SHP77 (cell line): ENCODE measurements around the gene ZNF554.
"Not testable (repeated sequence)": the region's sequence is repeated elsewhere in the genome, so short reads cannot be mapped to it uniquely, and the experiment has no call there.

ENCODE experiments used
- DNase-seq, 2 experiments: peaks; one replicate each; lab custom pipeline; 2025; lab: John Stamatoyannopoulos, UW

Gene ZNF554

GRCh38 chr19:2807379-2808128 is 12.1 kb upstream of the ZNF554 start:
- DNase-seq = no peak

- no peak for DNase-seq
Measured at GRCh38 chr19:2808129-2808941, 11.3 kb upstream of the ZNF554 start.

GRCh38 chr19:2809387-2810140 is 10.1 kb upstream of the ZNF554 start:
- DNase-seq = no peak

GRCh38 chr19:2810141-2811091 is 9.3 kb upstream of the ZNF554 start:
- DNase-seq = no peak

GRCh38 chr19:2811221-2811722 is 8.4 kb upstream of the ZNF554 start:
- DNase-seq = no peak

- no peak for DNase-seq
Measured at GRCh38 chr19:2811735-2812413, 7.8 kb upstream of the ZNF554 start.

- DNase-seq = no peak
Measured at GRCh38 chr19:2812414-2813234, 7.0 kb upstream of the ZNF554 start.

GRCh38 chr19:2813235-2814160 is 6.2 kb upstream of the ZNF554 start:
- no peak for DNase-seq

- DNase-seq = no peak
Measured at GRCh38 chr19:2814426-2814825, 5.2 kb upstream of the ZNF554 start.

GRCh38 chr19:2815191-2815614 is 4.5 kb upstream of the ZNF554 start:
- DNase-seq = no peak

GRCh38 chr19:2815923-2816322 is 3.7 kb upstream of the ZNF554 start:
- no peak for DNase-seq

- no peak for DNase-seq
Measured at GRCh38 chr19:2816641-2817040, 3.0 kb upstream of the ZNF554 start.

- not testable (repeated sequence) for DNase-seq
Measured at GRCh38 chr19:2817237-2817829, 2.3 kb upstream of the ZNF554 start.

GRCh38 chr19:2820112-2820702 is 539 bp downstream of the ZNF554 start:
- no peak for DNase-seq

- DNase-seq = no peak
Measured at GRCh38 chr19:2822846-2823245, 3.2 kb downstream of the ZNF554 start.

- no peak for DNase-seq
Measured at GRCh38 chr19:2823646-2824045, 4.0 kb downstream of the ZNF554 start.

GRCh38 chr19:2824129-2824528 is 4.5 kb downstream of the ZNF554 start:
- no peak for DNase-seq

GRCh38 chr19:2827022-2827421 is 7.4 kb downstream of the ZNF554 start:
- DNase-seq = no peak
